GM08714 (cell line): ENCODE results near the gene EGFL7.

ENCODE experiments used
- H3K4me3 ChIP-seq: fragments of 200-500 bp; sonication (Bioruptor generic); 2 replicates; pipeline ENCODE4 v1.5.1; 2014; ENCODE audit warnings: mild to moderate bottlenecking, low read length, inconsistent platforms
- ZNF274 ChIP-seq: IDR thresholded peaks from 2 replicates; pipeline ENCODE4 v1.6.1; 2012; ENCODE audit warnings: mild to moderate bottlenecking, low read depth, low read length

The EGFL7 gene

DNA sequence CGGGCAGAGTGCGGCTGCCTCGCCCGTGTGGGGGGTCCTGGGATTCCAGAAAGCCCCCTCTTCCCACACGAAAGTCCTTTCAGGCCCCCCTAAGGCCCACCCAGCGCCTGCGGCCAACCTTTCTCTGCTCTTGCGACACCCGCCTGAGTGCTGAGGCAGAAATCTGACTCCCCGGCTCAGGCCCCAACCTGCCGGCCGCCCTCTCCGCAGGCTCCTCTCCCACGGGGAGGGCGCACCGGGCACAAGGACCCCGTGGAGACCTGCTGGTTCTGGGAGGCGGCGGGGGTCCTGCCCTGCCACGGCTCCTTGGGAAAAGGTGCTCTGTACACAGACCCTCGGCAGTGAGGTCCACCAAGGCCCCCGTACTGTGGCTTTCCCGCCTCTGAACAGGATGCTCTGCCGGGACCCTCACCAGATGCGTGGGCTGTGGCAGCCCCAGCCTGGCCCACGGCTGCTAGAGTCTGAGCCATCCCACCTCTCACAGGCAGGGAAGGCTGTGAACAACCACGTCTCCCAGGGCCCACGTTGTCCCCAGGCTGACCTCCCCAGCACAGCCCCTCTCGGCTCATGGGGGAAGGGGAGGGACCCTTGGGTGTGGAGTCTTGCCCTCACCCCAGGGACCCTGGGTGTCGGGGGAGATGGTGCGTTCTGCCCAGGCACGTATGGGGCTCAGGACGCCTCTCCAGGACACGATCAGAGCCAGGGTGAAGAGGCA is 41.5 kb upstream of the EGFL7 start:
- H3K4me3 ChIP-seq: no peak overlapping the region
- TF ChIP-seq ZNF274: no peak

DNA sequence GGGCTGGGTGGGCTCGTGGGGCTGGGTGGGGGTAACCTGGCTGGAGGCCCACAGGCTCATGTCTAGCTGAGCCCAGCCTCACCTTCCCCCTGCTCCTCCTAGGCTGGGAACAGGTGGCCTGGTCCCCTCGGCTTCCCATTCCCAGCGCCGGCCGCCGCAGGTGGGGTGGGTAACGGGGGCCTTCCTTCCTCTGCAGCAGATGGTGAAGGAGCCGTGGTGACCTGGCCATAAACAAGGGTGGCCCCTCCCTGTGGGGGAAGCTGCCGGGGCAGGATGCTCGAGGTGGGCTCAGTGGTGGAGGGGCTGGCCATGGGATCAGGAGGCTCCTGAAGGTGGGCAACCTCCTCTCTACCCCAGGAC is 41.0 kb upstream of the EGFL7 start:
- TF ChIP-seq ZNF274: no peak
- no peak overlapping the region for H3K4me3 ChIP-seq

DNA sequence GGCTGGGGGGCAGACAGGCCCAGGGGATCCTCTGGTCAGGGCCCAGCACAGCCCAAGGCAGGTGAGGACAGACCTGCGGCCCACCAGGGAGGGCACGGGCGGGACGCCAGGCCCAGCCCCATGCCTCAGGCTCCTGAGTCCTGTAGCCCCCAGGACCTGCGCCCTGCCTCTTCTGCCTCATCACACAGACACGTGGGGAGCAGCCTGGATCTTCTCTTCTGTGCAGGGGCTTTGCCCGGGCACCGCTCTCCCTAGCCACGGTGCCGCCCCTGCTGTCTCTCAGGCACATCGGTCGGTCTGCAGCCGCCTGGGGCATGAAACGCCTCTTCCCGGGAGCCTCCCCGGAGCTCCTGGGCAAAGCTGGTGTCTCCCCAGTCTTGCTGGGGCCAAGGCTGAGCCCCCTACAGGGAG is 40.2 kb upstream of the EGFL7 start:
- no peak for TF ChIP-seq ZNF274
- H3K4me3 ChIP-seq: no peak overlapping the region

DNA sequence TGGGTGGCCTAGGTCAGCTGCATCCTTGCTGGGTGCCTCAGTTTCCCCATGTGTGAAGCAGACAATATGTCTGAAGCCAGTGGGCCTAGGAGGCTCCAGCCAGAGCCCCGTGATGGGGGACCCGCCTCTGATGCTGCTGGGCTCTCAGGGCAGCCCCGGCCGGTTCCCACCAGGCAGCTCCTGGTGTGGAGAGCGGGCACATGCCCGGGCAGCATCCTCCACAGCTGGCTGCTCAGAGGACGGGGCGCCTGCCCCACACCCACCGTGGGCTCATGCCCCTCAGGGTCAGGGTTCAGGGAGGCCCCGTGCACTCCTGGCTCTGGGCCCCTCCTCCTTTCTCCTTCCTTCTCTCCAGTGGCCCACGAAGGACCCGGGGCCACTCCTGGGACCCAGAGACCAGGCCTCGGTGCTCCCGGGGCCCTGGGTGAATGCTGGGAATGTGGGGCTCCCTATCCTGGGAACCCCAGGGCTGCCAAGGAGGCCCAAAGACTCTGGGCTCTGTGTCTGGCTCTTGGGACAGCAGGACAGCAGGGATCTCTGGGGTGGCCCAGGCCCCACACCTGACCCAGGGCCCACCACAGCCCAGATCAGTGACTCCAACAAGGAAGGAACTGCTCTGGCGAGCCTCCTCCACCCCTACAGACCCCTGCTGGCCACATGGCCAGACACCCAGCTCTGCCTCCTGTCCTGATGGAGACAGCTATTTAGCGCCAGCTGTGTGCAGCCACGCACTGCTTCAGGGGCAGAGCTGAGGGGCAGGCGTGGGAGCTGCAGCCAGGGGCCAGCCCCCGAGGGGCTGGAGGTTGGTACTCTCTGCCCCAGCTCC is 39.5 kb upstream of the EGFL7 start:
- H3K4me3 ChIP-seq: no peak overlapping the region
- no peak for TF ChIP-seq ZNF274

DNA sequence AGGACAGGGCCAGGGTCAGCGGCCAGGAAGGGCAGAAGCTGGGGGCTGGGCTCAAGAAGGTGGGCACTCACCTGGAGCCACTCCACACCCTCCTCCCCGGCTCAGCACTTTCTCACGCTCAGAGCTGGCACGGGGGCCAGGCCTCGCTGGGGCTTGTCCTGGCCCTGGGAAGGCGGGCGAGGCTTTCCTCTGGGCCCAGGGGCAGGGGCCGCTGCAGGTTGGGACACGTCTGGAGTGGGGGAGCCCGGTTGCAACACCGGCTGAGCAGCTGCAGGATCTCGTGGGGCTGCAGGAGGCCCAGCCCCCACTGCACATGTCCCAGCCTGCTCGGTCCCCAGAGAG is 38.9 kb upstream of the EGFL7 start:
- TF ChIP-seq ZNF274: no peak
- no peak overlapping the region for H3K4me3 ChIP-seq

DNA sequence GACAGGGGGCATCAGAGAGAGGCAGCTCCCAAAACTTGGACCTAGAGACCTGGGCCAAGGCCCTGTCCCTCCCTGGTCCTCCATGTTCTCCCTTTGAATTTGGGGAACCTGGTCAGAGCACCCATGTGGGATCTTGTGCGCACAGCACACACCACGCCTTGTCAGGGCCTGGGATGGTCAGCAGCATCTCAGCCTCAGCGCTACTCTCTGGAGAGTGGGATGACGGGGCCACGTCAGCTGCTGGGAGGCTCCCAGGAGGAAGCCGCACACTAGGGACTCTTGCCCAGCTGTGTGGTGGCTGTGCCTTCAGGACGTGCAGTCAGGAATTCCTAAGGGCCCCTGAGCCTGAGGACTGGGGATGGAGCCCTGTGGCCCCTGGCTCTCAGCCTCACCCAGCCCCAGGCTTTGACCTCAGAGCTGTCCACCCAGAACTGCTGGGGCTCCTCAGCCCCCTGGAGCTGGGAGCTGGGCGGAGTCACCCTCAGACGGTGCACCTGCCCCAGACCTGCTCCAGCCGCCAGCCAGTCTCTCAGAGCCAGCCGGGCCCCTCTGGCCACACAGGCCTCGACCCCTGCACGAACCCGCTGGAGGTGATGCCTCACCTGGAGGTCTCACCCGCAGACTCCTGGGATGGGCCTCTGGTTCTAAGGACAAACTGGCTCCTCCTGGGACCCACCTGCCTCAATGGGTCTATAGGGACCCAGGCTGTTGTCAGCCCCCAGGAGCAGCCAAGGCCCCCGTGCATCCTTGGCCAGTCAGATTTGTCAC is 38.3 kb upstream of the EGFL7 start:
- TF ChIP-seq ZNF274: no peak
- no peak overlapping the region for H3K4me3 ChIP-seq

DNA sequence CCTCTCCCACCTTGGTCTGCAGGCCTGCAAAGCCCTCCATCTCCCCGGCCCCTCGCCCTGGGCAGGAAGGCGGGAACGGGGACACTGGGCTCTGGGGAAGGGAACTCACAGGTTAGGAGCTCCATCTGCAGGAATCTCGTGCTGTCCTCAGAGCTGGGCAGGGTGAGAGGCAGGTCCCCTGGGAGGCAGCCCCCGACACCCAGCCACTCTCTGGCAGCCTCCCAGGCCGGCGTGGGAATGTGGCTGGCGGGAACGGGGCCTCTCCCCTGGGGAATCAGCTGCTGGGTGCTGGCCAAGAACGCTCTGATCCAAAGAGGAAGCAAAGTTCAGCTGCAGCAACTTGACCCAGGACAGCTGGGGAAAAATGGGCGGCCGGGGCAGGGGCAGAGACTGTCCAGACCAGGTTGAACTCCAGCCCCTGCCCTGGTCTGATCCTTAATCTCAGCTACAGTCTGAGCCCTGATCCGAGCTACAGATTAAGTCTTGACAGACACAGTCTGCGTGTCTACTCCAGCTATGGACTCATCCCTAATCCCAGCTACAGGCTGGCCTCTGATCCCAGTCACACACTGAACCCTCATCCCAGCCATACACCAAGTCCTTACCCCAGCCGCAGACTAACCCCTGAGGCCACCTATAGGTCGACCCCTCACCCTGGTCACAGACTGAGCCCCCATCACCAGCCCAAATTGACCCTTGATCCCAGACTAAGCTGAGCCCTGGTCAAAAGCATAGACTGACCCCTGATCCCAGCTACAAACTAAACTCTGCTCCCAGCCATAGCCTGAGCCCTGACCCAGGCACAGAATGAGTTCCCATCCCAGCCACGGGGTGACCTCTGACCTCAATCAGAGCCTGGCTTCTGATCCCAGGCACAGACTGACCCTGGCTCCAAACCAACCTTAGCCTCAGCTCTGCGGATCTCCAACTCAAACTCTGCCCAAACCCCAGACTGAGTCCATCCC is 37.3 kb upstream of the EGFL7 start:
- no peak for TF ChIP-seq ZNF274
- no peak overlapping the region for H3K4me3 ChIP-seq

DNA sequence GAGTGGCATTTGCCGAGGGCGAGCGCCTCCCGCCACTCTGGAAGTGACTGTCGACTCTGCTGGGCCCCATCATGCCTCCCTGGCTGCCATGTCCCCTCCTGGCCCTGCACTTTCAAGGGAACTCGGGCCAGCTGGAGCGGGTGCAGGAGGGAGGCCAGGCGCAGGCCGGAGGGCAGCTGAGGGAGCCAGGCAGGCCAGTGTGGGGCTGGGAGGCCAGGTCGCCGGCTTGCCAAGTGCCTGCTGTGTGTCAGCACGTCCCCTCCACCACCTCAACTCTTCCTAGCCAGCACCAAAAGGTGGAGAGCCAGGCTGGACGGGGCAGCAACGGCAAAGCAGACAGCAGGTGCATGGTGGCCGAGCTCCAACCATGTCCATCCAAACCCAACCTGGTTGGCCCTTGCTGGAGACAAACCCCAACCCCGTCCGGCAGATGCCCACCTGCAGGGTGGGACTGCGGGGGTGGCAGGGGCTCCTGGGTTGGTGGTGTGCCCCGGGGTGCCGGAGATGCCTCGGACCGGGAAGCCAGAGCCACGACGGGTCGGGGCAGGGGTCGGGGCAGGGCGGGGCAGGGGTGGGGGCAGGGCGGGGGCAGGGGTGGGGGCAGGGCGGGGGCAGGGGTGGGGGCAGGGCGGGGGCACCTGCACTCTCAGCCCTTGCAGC is 36.5 kb upstream of the EGFL7 start:
- H3K4me3 ChIP-seq: no peak overlapping the region
- TF ChIP-seq ZNF274: no peak

DNA sequence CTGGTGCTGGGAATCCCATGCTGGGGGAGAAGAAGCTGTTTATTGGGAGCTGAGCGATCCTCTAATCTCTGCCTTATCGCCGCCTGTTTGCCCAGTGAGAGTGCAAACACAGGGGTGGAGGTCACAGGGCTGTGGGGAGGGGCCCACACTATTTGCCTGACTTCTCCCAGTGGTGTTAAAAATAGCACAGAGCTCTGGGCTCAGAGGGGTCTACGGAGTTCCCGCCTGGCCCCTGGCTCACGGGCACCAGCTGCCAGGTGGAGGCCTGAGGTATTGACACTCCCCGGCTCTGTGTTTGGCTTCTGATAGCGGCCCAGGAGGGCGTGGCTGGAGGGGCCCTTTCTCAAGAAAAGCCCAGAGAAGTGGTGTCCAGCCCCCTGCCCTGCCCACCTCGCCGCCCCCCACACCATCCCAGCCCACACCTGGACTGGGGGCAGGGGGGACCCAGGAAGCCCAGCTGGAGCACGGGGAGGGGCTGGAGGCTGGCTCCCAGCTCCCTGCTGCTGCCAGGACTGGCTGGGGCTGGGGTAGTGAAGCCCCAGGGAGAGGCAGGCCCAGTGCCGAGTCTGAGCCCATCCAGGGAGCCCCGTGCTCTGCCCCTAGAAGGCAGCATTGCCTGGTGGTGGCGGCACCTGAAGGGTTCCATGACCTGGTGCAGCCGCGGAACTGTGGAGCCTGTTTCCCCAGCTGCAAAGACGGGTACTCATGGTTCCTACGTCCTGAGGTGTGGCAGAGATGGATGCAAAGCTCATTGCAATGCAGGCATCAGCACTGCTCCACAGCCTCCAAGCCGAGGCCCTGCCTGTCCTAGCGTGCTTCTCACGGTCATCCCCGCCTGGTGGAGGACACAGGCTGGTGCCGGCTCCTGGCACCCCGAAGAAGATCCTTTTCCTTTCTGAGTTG is 35.7 kb upstream of the EGFL7 start:
- TF ChIP-seq ZNF274: no peak
- no peak overlapping the region for H3K4me3 ChIP-seq

DNA sequence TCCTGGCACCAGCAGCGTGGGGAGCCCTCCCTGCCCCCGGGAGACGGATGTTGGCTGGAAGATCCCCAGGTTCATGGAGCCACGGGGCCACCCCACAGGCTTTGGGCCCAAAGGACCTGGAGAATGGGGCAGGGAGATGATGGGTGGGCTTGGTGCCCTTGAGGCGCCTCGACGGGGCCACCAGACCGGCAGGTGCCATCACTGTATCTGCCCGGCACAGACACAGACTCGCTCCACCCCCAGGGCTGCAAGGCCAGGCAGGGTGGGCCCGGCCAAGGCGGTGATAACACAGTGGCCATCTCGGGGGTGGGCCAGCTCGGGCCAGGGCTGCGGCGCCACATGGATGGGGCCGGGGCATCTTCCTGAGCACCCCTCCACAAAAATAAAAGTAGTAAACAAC is 35.0 kb upstream of the EGFL7 start:
- H3K4me3 ChIP-seq: no peak overlapping the region
- TF ChIP-seq ZNF274: no peak

DNA sequence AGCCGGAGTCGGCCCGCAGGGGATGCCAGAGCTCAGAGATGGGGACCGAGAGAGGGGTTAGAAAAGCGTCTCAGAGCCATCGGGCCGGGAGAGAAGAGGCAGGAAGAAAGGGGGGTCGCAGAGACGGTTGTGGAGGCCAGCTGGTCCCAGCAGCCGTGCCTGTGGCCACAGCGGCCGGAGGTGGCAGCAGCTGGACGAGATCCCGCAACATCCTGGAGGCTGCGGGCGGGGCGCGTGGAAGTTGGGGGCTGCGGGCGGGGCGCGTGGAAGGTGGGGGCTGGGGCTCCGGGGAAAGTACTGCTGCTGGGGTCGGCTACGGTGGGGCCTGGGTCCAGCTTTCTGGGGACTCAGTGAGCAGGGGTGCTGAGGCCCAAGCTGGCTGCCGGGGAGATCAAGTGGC is 34.4 kb upstream of the EGFL7 start:
- H3K4me3 ChIP-seq: no peak overlapping the region
- TF ChIP-seq ZNF274: no peak

DNA sequence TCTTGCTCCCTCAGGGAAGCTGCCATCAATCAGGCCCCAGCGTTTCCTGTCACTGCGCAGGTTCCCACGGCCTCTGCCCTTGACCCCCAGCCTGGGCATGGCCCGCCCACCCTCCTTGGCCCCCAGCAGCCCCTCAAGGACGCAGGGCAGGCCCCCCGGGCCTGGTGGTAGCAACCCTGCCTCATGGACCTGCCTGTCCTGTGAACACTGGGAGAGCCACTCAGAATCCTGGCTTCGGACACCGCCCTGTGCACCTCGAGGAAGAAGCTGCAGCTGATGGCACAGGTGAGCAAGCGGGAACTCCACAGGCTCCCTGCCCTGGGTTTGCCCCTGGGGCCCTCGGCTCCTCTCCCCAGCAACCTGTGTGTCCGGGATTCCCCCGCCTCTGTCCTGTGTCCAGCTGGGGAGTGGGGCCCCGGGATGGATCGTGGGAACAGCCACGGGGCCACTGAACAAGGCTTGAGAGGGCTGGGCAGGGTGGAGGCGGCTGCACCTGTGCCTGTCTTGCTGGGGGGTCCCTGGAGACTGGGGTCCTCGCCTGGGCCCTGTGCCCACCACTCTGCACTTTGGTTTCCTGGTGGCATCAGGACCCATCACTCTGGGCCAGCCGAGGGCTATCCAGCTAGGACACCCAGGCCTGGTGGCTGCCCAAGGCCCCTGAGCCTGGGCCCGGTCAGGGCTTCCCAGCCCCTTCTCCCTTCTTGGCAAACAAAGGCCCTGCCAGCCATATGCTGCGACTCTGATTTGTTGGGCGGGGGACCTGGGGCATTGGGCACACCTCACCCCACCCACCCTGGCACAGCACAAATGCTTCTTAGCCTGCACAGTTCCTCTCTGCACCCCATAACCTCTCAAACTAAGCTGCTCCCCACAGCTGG is 33.5 kb upstream of the EGFL7 start:
- no peak for TF ChIP-seq ZNF274

More for the DNA sequence above, 33.5 kb upstream of the EGFL7 start:
- no peak overlapping the region for H3K4me3 ChIP-seq
